ENCODE results near the gene IGF2BP3. TPM values are rescaled to one million over a fixed set of nuclear protein-coding genes. Genes with fewer than 3 reads are reported as not detected.
"Not testable (repeated sequence)": the region's sequence is repeated elsewhere in the genome, so short reads cannot be mapped to it uniquely, and the experiment has no call there.

IGF2BP3 gene
- total RNA-seq, 3 donors from 2014 or later (not counting 1 experiment from before 2014, with no cell fraction given) = 1.4 to 2.9 TPM; not detected in 1

- H3K4me1 Mint-ChIP-seq = no peaks in the 10 kb centered on the region
- ATAC-seq = no peak
Measured at GRCh38 chr7:23403970-23404369, 66.3 kb downstream of the IGF2BP3 start.

DNA sequence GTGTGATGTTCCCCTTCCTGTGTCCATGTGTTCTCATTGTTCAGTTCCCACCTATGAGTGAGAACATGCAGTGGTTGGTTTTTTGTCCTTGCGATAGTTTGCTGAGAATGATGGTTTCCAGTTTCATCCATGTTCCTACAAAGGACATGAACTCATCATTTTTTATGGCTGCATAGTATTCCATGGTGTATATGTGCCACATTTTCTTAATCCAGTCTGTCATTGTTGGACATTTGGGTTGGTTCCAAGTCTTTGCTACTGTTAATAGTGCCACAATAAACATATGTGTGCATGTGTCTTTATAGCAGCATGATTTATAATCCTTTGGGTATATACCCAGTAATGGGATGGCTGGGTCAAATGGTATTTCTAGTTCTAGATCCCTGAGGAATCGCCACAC is 72.2 kb downstream of the IGF2BP3 start:
- H3K36me3 Mint-ChIP-seq; ATAC-seq; H3K27ac ChIP-seq (ENCODE audit: low read length); H3K4me1 Mint-ChIP-seq; H3K4me1 ChIP-seq (ENCODE audit: control insufficient read depth, insufficient read depth, low read length); intact Hi-C loops (cut with micrococcal nuclease); H3K27me3 Mint-ChIP-seq (ENCODE audit: low read depth in 2 of 2); H3K4me3 Mint-ChIP-seq; H3K27me3 ChIP-seq (ENCODE audit: control insufficient read depth, insufficient read depth, low read length); H3K27ac Mint-ChIP-seq; DNase-seq; H3K9me3 Mint-ChIP-seq; H3K9me3 ChIP-seq (ENCODE audit: control insufficient read depth, insufficient read depth, low read length); H3K4me3 ChIP-seq (ENCODE audit: low read length); H3K36me3 ChIP-seq (ENCODE audit: control insufficient read depth, insufficient read depth, low read length): not testable (repeated sequence)
- WGBS (ENCODE audit: insufficient coverage) = no CpG with 5 or more reads among the region's 2 CpGs

More at GRCh38 chr7:23403970-23404369, 66.3 kb downstream of the IGF2BP3 start:
- intact Hi-C loops (cut with micrococcal nuclease) = no loop called here
- Histone ChIP-seq H3K27ac (ENCODE audit: low read length) (no peak overlapping the region), H3K9me3 (ENCODE audit: control insufficient read depth, insufficient read depth, low read length) (no peaks in the 10 kb centered on the region), H3K4me3 (ENCODE audit: low read length) (no peak overlapping the region), H3K36me3 (ENCODE audit: control insufficient read depth, insufficient read depth, low read length) (no peaks in the 10 kb centered on the region), H3K27me3 (ENCODE audit: control insufficient read depth, insufficient read depth, low read length) (no peaks in the 10 kb centered on the region), H3K4me1 (ENCODE audit: control insufficient read depth, insufficient read depth, low read length) (no peaks in the 10 kb centered on the region)
- Mint-ChIP-seq H3K36me3 (no peaks in the 10 kb centered on the region), H3K9me3 (peaks cover 0 to 2% of the 10 kb centered on the region in 2 donors), H3K27me3 (ENCODE audit: low read depth in 2 of 2) (peaks cover 0 to 9% of the 10 kb centered on the region in 2 donors), H3K27ac (no peak overlapping the region), H3K4me3 (no peak overlapping the region)
- TF ChIP-seq, protein P1, sequence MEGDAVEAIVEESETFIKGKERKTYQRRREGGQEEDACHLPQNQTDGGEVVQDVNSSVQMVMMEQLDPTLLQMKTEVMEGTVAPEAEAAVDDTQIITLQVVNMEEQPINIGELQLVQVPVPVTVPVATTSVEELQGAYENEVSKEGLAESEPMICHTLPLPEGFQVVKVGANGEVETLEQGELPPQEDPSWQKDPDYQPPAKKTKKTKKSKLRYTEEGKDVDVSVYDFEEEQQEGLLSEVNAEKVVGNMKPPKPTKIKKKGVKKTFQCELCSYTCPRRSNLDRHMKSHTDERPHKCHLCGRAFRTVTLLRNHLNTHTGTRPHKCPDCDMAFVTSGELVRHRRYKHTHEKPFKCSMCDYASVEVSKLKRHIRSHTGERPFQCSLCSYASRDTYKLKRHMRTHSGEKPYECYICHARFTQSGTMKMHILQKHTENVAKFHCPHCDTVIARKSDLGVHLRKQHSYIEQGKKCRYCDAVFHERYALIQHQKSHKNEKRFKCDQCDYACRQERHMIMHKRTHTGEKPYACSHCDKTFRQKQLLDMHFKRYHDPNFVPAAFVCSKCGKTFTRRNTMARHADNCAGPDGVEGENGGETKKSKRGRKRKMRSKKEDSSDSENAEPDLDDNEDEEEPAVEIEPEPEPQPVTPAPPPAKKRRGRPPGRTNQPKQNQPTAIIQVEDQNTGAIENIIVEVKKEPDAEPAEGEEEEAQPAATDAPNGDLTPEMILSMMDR (IDR thresholded peaks at IDR 0.05) = no peak
- DNase-seq = no peak
- WGBS (ENCODE audit: insufficient coverage) = 96% methylated on average over 3 of the region's 5 CpGs

DNA sequence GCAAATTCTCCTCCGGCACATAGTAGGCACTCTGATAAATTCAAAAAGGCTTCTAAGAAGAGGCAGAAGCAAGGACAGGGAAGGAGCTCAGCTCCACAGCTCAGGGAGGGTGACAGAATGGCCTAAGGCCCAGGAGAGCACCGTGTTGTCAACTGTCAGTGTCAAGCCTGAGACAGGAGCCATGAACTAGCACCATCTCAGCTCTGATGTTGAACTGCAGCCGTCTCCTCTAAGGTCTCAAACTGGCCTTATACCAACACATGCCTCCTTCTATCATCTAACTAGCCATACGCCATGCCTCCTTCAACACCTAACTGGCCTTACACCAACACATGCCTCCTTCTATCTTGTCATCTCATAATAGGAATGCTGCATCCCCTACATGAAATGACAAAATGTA is 73.0 kb downstream of the IGF2BP3 start:
- no peaks in the 10 kb centered on the region for H3K9me3 Mint-ChIP-seq

DNA sequence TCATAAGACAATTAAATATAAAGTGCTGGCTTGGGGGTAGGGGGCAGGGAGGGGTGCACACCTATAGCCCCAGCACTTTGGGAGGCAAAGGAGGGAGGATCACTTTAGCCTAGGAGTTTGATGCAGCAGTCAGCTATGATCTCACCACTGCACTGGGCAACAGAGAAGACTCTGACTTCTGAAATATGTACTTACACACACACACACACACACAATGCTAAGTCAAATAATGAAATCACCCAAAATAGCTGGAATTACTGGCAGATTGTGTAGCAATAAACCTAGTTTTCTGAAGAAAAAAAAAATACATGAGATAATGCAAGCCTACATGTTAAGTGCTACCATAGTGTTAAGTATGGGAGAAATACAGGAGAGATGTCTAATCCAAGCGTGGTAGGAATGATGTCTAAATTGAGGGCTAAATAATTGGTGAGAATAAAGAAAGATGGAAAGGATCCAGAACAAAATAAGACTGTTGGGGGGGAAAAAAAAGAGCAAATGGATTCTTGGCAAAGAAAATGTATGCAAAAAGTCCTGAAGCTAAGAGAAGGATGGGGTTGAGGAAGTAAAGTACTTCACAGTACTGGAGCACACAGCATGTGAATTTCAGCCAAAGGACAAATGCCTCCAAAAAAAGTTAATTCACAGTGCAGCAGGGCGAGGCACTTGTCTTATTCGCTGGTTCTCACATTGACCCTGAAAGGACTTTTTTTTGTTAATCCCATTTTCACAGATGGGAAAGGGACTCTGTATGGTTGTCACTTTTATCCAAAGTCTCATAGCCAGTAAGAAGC is 73.9 kb downstream of the IGF2BP3 start:
- intact Hi-C loops (cut with micrococcal nuclease) = no loop called here
- Mint-ChIP-seq H3K4me1 (no peaks in the 10 kb centered on the region), H3K9me3 (no peaks in the 10 kb centered on the region), H3K27me3 (ENCODE audit: low read depth in 2 of 2) (peaks cover 7% of the 10 kb centered on the region in 2 donors), H3K4me3 (no peak overlapping the region), H3K27ac (no peak overlapping the region), H3K36me3 (no peaks in the 10 kb centered on the region)
- no peak for ATAC-seq
- no peak overlapping the region for H3K27ac ChIP-seq (ENCODE audit: low read length)
- no peak for DNase-seq
- no peaks in the 10 kb centered on the region for H3K36me3 ChIP-seq (ENCODE audit: control insufficient read depth, insufficient read depth, low read length)
- no peak overlapping the region for H3K4me3 ChIP-seq (ENCODE audit: low read length)
- H3K27me3 ChIP-seq (ENCODE audit: control insufficient read depth, insufficient read depth, low read length) = no peaks in the 10 kb centered on the region
- WGBS (ENCODE audit: insufficient coverage) = 91% methylated on average over 3 of the region's 3 CpGs
- H3K4me1 ChIP-seq (ENCODE audit: control insufficient read depth, insufficient read depth, low read length) = no peaks in the 10 kb centered on the region
- TF ChIP-seq, protein P1 (IDR thresholded peaks at IDR 0.05) = no peak
- H3K9me3 ChIP-seq (ENCODE audit: control insufficient read depth, insufficient read depth, low read length) = no peaks in the 10 kb centered on the region

More for the DNA sequence above, 73.0 kb downstream of the IGF2BP3 start:
- ATAC-seq (no peak), DNase-seq (no peak)
- Histone ChIP-seq H3K36me3 (ENCODE audit: control insufficient read depth, insufficient read depth, low read length) (no peaks in the 10 kb centered on the region), H3K4me1 (ENCODE audit: control insufficient read depth, insufficient read depth, low read length) (no peaks in the 10 kb centered on the region), H3K4me3 (ENCODE audit: low read length) (no peak overlapping the region), H3K27me3 (ENCODE audit: control insufficient read depth, insufficient read depth, low read length) (no peaks in the 10 kb centered on the region), H3K27ac (ENCODE audit: low read length) (no peak overlapping the region), H3K9me3 (ENCODE audit: control insufficient read depth, insufficient read depth, low read length) (no peaks in the 10 kb centered on the region)
- Mint-ChIP-seq H3K27ac (no peak overlapping the region), H3K4me3 (no peak overlapping the region), H3K4me1 (no peaks in the 10 kb centered on the region), H3K27me3 (ENCODE audit: low read depth in 2 of 2) (peaks cover 7% of the 10 kb centered on the region in 2 donors), H3K36me3 (no peaks in the 10 kb centered on the region)
- intact Hi-C loops (cut with micrococcal nuclease) = no loop called here
- TF ChIP-seq, protein P1 (IDR thresholded peaks at IDR 0.05) = no peak
- 89% methylated on average over 4 of the region's 4 CpGs for WGBS (ENCODE audit: insufficient coverage)
